G401 (cell line): ENCODE data around the gene ADAMTS17. TPM values are rescaled to one million over a fixed set of nuclear protein-coding genes. Genes with fewer than 3 reads are reported as not detected.

Experiments used
- DNase-seq: peaks from one replicate; pipeline ENCODE4 v3.0.0-alpha.2; 2015; ENCODE audit warnings: low spot score
- in situ Hi-C: cut with HindIII; loops from 2 replicates; pipeline ENCODE4 v1.10.0; 2016; ENCODE audit warnings: low sequenced_read_pairs, mixed read lengths
- total RNA-seq: library from RNA; depleted of rRNA; stranded (reverse); fragments of >200 nt; shearing (Covaris generic); gene quantifications from 2 replicates; pipeline ENCODE4 v1.2.3, GENCODE V29; 2014

Gene ADAMTS17
- total RNA-seq, 1 experiment from 2014 or later = 1.3 TPM

- no peak for DNase-seq
- in situ Hi-C loops = no loop called here
These were observed 104.6 kb downstream of the ADAMTS17 start for GRCh38 chr15:100236981-100237720.

GRCh38 chr15:100235030-100235617 lies 106.7 kb downstream of the ADAMTS17 start:
- in situ Hi-C loops = no loop called here
- no peak for DNase-seq

GRCh38 chr15:100234158-100235029 lies 107.4 kb downstream of the ADAMTS17 start:
- in situ Hi-C loops = no loop called here
- DNase-seq = no peak

- in situ Hi-C loops = no loop called here
- DNase-seq = peak; percentile 24
These were observed 111.0 kb downstream of the ADAMTS17 start for GRCh38 chr15:100230784-100231183.

- in situ Hi-C loops = no loop called here
- no peak for DNase-seq
These were observed 112.3 kb downstream of the ADAMTS17 start for GRCh38 chr15:100229181-100230163.

- in situ Hi-C loops = no loop called here
These were observed 114.0 kb downstream of the ADAMTS17 start for GRCh38 chr15:100227781-100228180.

GRCh38 chr15:100226107-100226506 lies 115.7 kb downstream of the ADAMTS17 start:
- in situ Hi-C loops = no loop called here
- no peak for DNase-seq

More at GRCh38 chr15:100227781-100228180, 114.0 kb downstream of the ADAMTS17 start:
- no peak for DNase-seq

GRCh38 chr15:100224206-100225185 lies 117.3 kb downstream of the ADAMTS17 start:
- no peak for DNase-seq
- in situ Hi-C loops = no loop called here

- in situ Hi-C loops = no loop called here
- DNase-seq = no peak
These were observed 119.4 kb downstream of the ADAMTS17 start for GRCh38 chr15:100222349-100222715.

GRCh38 chr15:100221471-100222348 lies 120.1 kb downstream of the ADAMTS17 start:
- in situ Hi-C loops = no loop called here
- no peak for DNase-seq

GRCh38 chr15:100220058-100220768 lies 121.6 kb downstream of the ADAMTS17 start:
- DNase-seq = no peak
- in situ Hi-C loops = no loop called here

- DNase-seq = no peak
- in situ Hi-C loops = no loop called here
These were observed 123.3 kb downstream of the ADAMTS17 start for GRCh38 chr15:100218434-100218833.

- in situ Hi-C loops = no loop called here
- DNase-seq = no peak
These were observed 125.6 kb downstream of the ADAMTS17 start for GRCh38 chr15:100216182-100216581.

GRCh38 chr15:100215843-100216169 lies 126.0 kb downstream of the ADAMTS17 start:
- no peak for DNase-seq
- in situ Hi-C loops = no loop called here

GRCh38 chr15:100215031-100215842 lies 126.5 kb downstream of the ADAMTS17 start:
- in situ Hi-C loops = no loop called here
- DNase-seq = no peak
